HG02763 (cell line): ENCODE results near the gene FAM200A.
"Not testable (repeated sequence)": the region's sequence is repeated elsewhere in the genome, so short reads cannot be mapped to it uniquely, and the experiment has no call there.

Source experiments
- ATAC-seq: cut with Tn5 transposase; IDR thresholded peaks from one replicate; pipeline ENCODE4 v1.9.1; 2021; ENCODE audit warnings: mild to moderate bottlenecking, moderate library complexity; ENCODE audit not compliant: unreplicated experiment

Gene FAM200A

GRCh38 chr7:99551767-99552463 is at the start of gene FAM200A:
Gene FAM200A (minus strand): TSS chr7:99552114. CDS start chr7:99548407, 3,707 bp downstream.
- ATAC-seq = peak; percentile 98

GRCh38 chr7:99599836-99600235 is 47.9 kb upstream of the FAM200A start:
- ATAC-seq = no peak

- ATAC-seq = no peak
Observed at GRCh38 chr7:99597762-99598501, 46.0 kb upstream of the FAM200A start, which contains the start of gene TMEM225B. Gene TMEM225B (plus strand): TSS chr7:99598267. CDS start chr7:99604389, 6,122 bp downstream.

GRCh38 chr7:99596408-99596955 is 44.6 kb upstream of the FAM200A start:
- ATAC-seq = no peak

GRCh38 chr7:99594948-99595745 is 43.2 kb upstream of the FAM200A start:
- ATAC-seq = no peak

DNA sequence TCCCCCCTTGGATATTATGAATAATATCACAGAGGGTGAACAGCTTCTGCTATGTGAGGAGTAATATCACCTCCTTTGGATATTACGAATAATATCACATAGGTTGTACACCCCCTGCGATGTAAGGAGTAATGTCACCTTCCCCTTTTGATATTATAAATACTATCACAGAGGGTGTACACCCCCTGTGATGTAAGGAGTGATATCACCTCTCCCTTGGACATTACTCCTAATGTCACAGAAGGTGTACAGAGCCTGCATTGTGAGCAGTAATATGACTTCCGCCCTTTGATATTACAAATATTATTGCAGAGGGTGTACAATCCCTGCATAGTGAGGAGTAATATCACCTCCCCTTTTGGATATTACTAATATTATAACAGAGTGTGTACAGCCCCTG is 37.0 kb upstream of the FAM200A start:
- ATAC-seq = no peak

- ATAC-seq = not testable (repeated sequence)
Observed at GRCh38 chr7:99580778-99581332, 28.9 kb upstream of the FAM200A start.

DNA sequence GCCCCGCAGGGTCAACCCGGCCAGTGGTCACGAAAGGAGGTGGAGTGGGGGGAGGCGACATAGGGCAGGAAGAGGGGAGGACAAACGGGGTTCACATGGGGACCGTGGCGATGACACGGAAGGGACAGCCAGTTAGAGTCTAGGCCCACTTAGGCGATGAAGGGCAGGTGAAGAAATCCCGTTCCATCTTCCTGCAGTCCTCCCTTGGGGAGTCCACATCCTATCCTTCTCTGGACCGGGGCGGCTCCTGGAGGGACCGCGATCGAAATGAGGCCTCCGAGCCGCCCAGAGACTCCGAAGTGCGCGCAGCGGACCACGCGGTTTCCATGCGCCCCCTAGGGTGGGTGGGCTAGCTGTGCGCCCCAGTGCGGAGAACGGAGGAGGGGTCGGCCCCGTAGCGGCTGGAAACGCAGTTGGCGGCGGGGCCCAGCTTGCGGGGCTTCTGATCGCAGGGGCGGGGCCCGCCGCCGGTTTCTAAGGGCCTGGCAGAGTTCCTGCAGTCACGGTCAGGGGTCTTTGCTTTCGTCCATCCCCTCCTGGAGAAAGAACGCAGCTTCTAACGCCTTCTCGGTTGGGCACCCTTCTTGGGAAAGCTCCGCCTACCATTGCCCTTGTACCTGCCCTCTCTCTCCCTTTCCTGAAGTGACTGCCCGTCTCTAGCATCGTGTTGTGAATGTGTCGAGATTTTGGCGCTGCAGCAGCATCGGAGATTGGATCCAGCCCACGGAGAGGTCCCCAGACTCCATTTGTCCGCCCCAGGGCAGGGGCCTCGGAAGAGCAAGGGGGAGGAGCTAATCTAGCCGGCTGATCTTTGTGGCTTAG is 28.3 kb upstream of the FAM200A start:
- no peak for ATAC-seq

DNA sequence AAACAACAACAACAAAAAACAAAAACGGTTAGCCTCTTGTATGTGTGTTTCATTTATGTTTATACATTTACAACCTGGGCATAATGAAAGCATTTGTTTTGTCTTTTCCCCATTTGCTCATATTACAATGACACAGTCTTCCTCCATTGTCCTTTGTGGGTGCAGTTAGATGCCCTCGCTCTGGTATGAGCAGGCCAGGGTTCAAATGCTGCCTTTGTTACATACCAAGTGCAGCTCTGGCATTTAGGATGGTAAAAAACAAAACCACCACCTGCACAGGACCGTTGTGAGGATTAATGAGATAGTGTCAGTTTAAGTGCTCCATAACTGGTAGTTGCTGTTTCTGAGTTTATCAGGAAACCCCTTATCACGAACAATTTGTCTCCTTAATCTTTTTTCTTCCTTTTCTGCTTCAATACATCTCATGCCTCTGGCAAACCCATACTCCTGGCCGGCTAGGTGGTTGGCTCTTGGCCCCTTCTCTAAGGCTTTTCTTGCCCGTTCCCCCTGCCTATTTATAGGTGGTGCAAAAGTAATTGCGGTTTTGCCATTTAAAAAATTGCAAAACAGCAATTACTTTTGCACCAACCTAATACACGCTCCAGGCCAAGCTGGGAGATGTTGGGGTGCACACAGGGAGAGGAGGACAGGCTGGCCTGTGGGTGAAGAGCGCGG is 27.5 kb upstream of the FAM200A start:
- no peak for ATAC-seq

DNA sequence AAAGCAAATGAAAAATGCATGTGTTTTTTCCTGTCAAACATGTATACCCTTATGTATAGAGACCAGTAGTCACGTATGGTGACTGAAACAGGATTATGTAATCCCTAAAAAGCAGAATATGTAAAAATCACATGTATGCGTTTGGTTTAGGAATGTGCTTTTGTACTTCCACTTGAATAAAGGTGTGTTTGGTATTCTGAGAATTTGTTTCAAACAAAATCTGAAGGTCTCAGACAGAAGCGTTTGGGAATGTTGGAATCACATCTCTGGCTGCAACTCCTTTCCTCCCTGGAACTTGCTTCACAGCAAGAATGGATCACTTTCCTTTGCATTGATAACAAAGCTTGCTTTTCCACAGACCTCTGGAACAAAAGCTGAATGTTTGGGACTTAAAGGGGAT is 24.3 kb upstream of the FAM200A start:
- ATAC-seq = no peak

GRCh38 chr7:99573257-99573656 is 21.3 kb upstream of the FAM200A start:
- ATAC-seq = no peak

- ATAC-seq = no peak
Observed at GRCh38 chr7:99571768-99572167, 19.9 kb upstream of the FAM200A start.

DNA sequence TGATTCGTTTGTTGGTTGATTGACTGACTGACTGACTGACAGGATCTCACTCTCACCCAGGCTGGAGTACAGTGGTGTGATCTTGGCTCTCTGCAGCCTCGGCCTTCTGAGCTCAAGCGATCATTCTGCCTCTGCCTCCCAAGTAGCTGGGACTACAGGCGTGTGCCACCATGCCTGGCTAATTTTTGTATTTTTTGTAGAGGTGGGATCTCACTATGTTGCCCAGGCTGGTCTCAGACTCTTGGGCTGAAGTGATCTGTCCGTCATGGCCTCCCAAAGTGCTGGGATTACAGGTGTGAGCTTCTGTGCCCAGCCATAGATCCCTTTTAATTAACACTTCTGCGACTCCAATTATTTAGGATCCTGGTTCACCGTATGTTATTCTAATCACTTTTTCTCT is 16.9 kb upstream of the FAM200A start:
- ATAC-seq = not testable (repeated sequence)

DNA sequence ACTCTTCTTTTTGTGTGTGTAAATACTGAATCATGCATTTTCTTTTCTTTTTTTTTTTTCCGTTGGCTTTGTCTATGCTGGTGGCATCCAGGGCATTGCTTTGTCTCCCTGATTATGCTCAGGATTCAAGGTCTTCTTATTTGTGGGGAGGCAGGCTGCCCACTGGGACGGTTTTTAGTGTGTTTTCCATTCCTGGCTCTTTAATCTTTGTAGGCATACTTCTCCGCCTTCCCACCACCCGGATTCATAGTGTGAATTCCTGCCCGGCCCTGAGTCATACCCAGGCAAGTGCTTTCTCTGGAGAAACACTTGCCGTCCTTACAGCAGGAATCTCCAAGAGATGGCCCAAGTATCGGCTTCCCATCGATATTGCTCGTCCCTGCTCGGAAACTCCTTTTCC is 11.7 kb upstream of the FAM200A start:
- no peak for ATAC-seq

DNA sequence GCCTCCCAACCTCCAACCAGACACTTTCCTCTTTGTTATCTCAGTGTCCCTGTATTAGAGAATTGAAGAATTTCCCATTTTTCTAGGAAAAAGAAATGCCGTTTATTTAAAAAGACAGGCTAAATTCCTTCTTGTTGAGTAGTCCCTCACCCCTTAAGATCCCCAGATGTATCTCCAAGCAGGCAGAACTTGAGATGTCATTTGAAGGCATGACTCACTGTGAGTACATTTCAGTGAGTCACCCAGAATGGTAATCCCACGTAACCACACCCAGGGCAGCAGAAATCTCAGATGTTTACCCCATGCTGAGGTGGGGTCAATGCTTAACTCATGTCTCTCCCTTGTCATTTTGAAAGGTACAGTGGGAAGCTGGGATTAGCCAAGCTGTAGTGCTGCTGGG is 10.9 kb upstream of the FAM200A start:
- ATAC-seq = no peak

DNA sequence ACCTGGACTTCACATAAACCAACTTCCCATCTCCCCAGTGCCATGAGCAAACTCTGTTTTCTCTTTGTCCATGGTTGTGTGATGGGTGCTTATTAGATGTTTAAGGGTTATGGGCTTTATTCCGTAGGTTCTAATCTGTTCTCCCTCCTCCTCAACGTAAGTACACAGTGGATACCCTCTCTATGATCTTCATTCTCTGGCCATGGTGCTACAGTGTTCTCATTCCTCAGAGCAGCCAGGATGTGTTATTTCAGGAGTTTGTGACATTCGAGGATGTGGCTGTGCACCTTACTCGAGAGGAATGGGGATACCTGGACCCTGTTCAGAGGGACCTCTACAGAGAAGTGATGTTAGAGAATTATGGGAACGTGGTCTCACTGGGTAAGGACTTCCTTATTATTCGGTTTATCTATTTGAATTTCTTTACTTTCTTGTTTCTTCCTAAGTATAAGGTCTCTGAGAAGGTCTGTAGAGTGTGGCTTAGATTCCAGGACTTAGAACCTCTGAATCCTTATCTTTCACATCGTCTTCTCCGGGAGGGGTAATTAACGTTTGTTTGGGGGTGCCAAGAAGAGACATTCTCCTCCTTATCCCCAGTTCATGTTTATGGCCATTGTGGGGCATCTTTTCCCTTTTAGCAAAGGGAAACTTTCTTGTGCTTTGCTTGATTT is 10.3 kb upstream of the FAM200A start:
- ATAC-seq = no peak

GRCh38 chr7:99561737-99562051 is 9.8 kb upstream of the FAM200A start:
- ATAC-seq = no peak

DNA sequence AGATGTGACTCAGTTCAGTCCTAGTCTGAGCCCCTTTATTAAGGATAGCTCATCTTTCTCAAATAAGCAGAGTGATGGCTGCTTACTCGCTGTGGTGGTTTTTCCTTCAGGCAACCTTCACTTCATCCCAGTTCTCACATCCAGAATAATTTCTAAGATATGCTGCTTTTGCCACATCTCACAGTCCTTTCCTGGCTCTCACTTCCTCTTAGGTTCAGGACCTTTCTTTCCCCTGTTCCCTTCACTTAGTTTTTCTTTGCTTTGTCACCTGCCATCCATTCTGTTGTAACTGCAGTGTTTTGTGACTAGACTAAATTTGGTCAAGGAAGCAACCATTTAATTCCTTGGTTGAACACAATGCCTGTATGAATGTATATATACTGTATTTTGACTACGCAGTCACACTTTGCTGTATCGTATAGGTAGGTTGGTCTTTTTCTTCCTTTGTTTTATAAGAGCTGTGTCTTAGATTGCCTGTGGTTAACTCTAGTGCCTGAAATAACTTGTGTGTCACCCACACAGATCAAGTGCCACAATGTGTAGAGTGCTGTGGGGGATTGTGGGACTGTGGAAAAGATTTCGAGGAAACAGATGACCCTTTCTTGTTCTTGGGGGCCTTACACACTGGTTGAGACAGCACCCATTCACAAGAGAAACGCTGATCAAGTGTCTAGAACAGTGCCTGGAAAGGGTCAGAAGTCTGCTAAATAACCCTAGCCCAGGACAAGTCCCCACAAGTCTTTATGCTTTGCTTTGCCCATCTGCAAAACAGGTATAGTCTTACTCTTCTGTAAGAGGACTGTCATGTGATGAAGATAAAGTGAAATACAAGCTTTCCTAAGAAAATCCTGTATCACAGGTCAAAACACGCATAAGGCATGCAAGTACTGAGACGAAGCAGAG is 9.2 kb upstream of the FAM200A start:
- no peak for ATAC-seq
